Measurements from ENCODE around the gene SUPT6H. TPM values are rescaled to one million over a fixed set of nuclear protein-coding genes. Genes with fewer than 3 reads are reported as not detected.

Gene SUPT6H
- total RNA-seq, 1 experiment from 2014 or later, result 61.3 TPM

DNA sequence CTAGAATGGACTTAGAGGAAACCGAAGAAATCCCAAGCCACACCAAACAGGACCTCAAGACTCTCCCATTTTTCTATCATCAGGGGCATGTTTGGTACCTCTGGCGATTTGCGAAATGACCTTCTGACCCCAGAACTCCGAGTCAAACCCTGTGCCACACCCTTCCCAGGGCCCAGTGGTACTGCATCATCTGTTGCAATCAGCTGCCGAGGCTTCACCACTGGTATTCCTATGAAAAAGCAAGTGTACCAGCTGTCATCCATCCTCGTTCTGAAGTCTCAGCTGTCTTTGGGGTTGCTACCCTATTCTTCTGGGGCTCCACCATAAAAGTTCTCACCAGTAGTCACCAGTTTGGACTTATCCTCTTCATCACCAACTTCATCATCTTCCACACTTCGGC lies 45.7 kb upstream of the SUPT6H start:
- Mint-ChIP-seq H3K27ac (no peak overlapping the region), H3K9me3 (no peaks in the 10 kb centered on the region), H3K4me1 (no peaks in the 10 kb centered on the region), H3K27me3 (ENCODE audit: low read depth) (no peaks in the 10 kb centered on the region), H3K36me3 (peaks cover 85% of the 10 kb centered on the region), H3K4me3 (no peak overlapping the region)
- TF ChIP-seq ESRRA (CRISPR knock-in tag; IDR thresholded peaks at IDR 0.05; ENCODE audit: borderline replicate concordance) (no peak), JAZF1 (CRISPR knock-in tag; IDR thresholded peaks at IDR 0.05) (no peak), PRRX2 (CRISPR knock-in tag; IDR thresholded peaks at IDR 0.05) (no peak), SMAD4 (CRISPR knock-in tag; IDR thresholded peaks at IDR 0.05) (no peak), SMAD3 (CRISPR knock-in tag; IDR thresholded peaks at IDR 0.05; ENCODE audit: borderline replicate concordance) (no peak), ZNF671 (CRISPR knock-in tag; IDR thresholded peaks at IDR 0.05) (no peak), NR2C2 (CRISPR knock-in tag; IDR thresholded peaks at IDR 0.05) (no peak), RELA (CRISPR knock-in tag; IDR thresholded peaks at IDR 0.05; ENCODE audit: borderline replicate concordance) (no peak), FOXP1 (CRISPR knock-in tag; IDR thresholded peaks at IDR 0.05; ENCODE audit: borderline replicate concordance) (no peak), ZNF416 (CRISPR knock-in tag; IDR thresholded peaks at IDR 0.05) (no peak), MYBL2 (CRISPR knock-in tag; IDR thresholded peaks at IDR 0.05) (no peak), SP1 (CRISPR knock-in tag; conservative IDR thresholded peaks at IDR 0.05) (no peak)
- TF ChIP-seq, protein P1, sequence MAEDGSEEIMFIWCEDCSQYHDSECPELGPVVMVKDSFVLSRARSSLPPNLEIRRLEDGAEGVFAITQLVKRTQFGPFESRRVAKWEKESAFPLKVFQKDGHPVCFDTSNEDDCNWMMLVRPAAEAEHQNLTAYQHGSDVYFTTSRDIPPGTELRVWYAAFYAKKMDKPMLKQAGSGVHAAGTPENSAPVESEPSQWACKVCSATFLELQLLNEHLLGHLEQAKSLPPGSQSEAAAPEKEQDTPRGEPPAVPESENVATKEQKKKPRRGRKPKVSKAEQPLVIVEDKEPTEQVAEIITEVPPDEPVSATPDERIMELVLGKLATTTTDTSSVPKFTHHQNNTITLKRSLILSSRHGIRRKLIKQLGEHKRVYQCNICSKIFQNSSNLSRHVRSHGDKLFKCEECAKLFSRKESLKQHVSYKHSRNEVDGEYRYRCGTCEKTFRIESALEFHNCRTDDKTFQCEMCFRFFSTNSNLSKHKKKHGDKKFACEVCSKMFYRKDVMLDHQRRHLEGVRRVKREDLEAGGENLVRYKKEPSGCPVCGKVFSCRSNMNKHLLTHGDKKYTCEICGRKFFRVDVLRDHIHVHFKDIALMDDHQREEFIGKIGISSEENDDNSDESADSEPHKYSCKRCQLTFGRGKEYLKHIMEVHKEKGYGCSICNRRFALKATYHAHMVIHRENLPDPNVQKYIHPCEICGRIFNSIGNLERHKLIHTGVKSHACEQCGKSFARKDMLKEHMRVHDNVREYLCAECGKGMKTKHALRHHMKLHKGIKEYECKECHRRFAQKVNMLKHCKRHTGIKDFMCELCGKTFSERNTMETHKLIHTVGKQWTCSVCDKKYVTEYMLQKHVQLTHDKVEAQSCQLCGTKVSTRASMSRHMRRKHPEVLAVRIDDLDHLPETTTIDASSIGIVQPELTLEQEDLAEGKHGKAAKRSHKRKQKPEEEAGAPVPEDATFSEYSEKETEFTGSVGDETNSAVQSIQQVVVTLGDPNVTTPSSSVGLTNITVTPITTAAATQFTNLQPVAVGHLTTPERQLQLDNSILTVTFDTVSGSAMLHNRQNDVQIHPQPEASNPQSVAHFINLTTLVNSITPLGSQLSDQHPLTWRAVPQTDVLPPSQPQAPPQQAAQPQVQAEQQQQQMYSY (CRISPR knock-in tag; IDR thresholded peaks at IDR 0.05), result no peak
- TF ChIP-seq, protein P2, sequence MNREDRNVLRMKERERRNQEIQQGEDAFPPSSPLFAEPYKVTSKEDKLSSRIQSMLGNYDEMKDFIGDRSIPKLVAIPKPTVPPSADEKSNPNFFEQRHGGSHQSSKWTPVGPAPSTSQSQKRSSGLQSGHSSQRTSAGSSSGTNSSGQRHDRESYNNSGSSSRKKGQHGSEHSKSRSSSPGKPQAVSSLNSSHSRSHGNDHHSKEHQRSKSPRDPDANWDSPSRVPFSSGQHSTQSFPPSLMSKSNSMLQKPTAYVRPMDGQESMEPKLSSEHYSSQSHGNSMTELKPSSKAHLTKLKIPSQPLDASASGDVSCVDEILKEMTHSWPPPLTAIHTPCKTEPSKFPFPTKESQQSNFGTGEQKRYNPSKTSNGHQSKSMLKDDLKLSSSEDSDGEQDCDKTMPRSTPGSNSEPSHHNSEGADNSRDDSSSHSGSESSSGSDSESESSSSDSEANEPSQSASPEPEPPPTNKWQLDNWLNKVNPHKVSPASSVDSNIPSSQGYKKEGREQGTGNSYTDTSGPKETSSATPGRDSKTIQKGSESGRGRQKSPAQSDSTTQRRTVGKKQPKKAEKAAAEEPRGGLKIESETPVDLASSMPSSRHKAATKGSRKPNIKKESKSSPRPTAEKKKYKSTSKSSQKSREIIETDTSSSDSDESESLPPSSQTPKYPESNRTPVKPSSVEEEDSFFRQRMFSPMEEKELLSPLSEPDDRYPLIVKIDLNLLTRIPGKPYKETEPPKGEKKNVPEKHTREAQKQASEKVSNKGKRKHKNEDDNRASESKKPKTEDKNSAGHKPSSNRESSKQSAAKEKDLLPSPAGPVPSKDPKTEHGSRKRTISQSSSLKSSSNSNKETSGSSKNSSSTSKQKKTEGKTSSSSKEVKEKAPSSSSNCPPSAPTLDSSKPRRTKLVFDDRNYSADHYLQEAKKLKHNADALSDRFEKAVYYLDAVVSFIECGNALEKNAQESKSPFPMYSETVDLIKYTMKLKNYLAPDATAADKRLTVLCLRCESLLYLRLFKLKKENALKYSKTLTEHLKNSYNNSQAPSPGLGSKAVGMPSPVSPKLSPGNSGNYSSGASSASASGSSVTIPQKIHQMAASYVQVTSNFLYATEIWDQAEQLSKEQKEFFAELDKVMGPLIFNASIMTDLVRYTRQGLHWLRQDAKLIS (CRISPR knock-in tag; IDR thresholded peaks at IDR 0.05; ENCODE audit: borderline replicate concordance), result no peak
- TF ChIP-seq, protein P3, sequence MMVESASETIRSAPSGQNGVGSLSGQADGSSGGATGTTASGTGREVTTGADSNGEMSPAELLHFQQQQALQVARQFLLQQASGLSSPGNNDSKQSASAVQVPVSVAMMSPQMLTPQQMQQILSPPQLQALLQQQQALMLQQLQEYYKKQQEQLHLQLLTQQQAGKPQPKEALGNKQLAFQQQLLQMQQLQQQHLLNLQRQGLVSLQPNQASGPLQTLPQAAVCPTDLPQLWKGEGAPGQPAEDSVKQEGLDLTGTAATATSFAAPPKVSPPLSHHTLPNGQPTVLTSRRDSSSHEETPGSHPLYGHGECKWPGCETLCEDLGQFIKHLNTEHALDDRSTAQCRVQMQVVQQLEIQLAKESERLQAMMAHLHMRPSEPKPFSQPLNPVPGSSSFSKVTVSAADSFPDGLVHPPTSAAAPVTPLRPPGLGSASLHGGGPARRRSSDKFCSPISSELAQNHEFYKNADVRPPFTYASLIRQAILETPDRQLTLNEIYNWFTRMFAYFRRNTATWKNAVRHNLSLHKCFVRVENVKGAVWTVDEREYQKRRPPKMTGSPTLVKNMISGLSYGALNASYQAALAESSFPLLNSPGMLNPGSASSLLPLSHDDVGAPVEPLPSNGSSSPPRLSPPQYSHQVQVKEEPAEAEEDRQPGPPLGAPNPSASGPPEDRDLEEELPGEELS (CRISPR knock-in tag; IDR thresholded peaks at IDR 0.05), result no peak
- TF ChIP-seq, protein P4, sequence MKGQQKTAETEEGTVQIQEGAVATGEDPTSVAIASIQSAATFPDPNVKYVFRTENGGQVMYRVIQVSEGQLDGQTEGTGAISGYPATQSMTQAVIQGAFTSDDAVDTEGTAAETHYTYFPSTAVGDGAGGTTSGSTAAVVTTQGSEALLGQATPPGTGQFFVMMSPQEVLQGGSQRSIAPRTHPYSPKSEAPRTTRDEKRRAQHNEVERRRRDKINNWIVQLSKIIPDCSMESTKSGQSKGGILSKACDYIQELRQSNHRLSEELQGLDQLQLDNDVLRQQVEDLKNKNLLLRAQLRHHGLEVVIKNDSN (CRISPR knock-in tag; IDR thresholded peaks at IDR 0.05), result no peak
- TF ChIP-seq, protein P5, sequence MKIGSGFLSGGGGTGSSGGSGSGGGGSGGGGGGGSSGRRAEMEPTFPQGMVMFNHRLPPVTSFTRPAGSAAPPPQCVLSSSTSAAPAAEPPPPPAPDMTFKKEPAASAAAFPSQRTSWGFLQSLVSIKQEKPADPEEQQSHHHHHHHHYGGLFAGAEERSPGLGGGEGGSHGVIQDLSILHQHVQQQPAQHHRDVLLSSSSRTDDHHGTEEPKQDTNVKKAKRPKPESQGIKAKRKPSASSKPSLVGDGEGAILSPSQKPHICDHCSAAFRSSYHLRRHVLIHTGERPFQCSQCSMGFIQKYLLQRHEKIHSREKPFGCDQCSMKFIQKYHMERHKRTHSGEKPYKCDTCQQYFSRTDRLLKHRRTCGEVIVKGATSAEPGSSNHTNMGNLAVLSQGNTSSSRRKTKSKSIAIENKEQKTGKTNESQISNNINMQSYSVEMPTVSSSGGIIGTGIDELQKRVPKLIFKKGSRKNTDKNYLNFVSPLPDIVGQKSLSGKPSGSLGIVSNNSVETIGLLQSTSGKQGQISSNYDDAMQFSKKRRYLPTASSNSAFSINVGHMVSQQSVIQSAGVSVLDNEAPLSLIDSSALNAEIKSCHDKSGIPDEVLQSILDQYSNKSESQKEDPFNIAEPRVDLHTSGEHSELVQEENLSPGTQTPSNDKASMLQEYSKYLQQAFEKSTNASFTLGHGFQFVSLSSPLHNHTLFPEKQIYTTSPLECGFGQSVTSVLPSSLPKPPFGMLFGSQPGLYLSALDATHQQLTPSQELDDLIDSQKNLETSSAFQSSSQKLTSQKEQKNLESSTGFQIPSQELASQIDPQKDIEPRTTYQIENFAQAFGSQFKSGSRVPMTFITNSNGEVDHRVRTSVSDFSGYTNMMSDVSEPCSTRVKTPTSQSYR (CRISPR knock-in tag; IDR thresholded peaks at IDR 0.05), result no peak
- TF ChIP-seq, protein P6, sequence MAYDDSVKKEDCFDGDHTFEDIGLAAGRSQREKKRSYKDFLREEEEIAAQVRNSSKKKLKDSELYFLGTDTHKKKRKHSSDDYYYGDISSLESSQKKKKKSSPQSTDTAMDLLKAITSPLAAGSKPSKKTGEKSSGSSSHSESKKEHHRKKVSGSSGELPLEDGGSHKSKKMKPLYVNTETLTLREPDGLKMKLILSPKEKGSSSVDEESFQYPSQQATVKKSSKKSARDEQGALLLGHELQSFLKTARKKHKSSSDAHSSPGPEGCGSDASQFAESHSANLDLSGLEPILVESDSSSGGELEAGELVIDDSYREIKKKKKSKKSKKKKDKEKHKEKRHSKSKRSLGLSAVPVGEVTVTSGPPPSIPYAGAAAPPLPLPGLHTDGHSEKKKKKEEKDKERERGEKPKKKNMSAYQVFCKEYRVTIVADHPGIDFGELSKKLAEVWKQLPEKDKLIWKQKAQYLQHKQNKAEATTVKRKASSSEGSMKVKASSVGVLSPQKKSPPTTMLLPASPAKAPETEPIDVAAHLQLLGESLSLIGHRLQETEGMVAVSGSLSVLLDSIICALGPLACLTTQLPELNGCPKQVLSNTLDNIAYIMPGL (CRISPR knock-in tag; IDR thresholded peaks at IDR 0.05), result no peak
- TF ChIP-seq, protein P7, sequence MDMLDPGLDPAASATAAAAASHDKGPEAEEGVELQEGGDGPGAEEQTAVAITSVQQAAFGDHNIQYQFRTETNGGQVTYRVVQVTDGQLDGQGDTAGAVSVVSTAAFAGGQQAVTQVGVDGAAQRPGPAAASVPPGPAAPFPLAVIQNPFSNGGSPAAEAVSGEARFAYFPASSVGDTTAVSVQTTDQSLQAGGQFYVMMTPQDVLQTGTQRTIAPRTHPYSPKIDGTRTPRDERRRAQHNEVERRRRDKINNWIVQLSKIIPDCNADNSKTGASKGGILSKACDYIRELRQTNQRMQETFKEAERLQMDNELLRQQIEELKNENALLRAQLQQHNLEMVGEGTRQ (CRISPR knock-in tag; IDR thresholded peaks at IDR 0.05), result no peak
- ATAC-seq (no peak), DNase-seq (ENCODE audit: low spot score) (no peak)
- CTCF ChIA-PET, result no interaction called here
- POLR2A ChIA-PET, result interaction anchor here (0.5 to 0.6 kb wide), 2 partner anchors 16 to 224 kb away, joined by 3 to 5 read pairs; no protein-coding TSS in a partner anchor
